ENCODE results near the gene ZNF576.

DNA sequence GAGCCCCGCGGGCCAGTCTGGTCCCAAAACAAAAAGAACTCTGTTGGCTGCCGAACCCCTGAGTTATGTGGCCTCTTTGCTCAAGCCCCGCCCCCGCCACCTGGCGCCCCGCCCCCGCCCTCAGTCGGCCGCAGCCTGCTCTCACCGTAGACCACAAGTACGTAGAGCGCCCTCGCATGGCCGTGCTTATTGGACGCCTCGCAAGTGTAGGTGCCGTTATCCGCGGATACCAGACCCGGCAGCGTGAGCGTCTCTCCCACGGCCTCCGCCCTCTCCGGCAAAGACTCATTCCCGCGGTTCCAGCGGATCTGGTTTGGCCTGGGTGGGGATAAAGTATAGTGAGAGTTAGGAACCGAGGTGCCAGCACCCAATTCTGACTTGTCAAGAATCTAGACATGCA lies 28.5 kb downstream of the ZNF576 start:
- no peak for TF ChIP-seq MYC (IDR thresholded peaks at IDR 0.05; ENCODE audit: low read depth, low read length)
- TF ChIP-seq POLR2A (IDR thresholded peaks at IDR 0.05; ENCODE audit: low read depth, low read length), result no peak
- TF ChIP-seq JUN (IDR thresholded peaks at IDR 0.05; ENCODE audit: borderline replicate concordance, insufficient read depth, insufficient read length, low read depth), result no peak
- TF ChIP-seq, protein P1, sequence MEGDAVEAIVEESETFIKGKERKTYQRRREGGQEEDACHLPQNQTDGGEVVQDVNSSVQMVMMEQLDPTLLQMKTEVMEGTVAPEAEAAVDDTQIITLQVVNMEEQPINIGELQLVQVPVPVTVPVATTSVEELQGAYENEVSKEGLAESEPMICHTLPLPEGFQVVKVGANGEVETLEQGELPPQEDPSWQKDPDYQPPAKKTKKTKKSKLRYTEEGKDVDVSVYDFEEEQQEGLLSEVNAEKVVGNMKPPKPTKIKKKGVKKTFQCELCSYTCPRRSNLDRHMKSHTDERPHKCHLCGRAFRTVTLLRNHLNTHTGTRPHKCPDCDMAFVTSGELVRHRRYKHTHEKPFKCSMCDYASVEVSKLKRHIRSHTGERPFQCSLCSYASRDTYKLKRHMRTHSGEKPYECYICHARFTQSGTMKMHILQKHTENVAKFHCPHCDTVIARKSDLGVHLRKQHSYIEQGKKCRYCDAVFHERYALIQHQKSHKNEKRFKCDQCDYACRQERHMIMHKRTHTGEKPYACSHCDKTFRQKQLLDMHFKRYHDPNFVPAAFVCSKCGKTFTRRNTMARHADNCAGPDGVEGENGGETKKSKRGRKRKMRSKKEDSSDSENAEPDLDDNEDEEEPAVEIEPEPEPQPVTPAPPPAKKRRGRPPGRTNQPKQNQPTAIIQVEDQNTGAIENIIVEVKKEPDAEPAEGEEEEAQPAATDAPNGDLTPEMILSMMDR (IDR thresholded peaks at IDR 0.05; ENCODE audit: extremely low read depth in 1 of 2, insufficient read depth in 1 of 2, low read depth in 1 of 2, low read length in 2 of 2), result no peak
- TF ChIP-seq POLR2AphosphoS5 (IDR thresholded peaks at IDR 0.05; ENCODE audit: insufficient read depth, low read depth, low read length), result no peak
- TF ChIP-seq, protein P2, sequence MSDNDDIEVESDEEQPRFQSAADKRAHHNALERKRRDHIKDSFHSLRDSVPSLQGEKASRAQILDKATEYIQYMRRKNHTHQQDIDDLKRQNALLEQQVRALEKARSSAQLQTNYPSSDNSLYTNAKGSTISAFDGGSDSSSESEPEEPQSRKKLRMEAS (IDR thresholded peaks at IDR 0.05; ENCODE audit: insufficient read depth, insufficient read length), result no peak

Data from endothelial cell of umbilical vein (primary cell).